Esophagus squamous epithelium (tissue), 4 donors: Measurements from ENCODE around the gene ERC2.

Source experiments
- POLR2A ChIP-seq, 4 donors: fragments of 450-650 bp; IDR thresholded peaks; one replicate each; pipeline ENCODE4 v1.6.1; 2017; ENCODE audit warnings: antibody characterized with exemption in 4 of 4, mild to moderate bottlenecking in 4 of 4, moderate library complexity in 3 of 4
- TF ChIP-seq, protein P1 (sequence below), 6 experiments: fragments of 450-650 bp in 4 of 6; fragments of 200-600 bp in 2 of 6; sonication (generic) in 2 of 6; IDR thresholded peaks; one replicate each; pipeline ENCODE4 v1.5.1; 2016 to 2019; ENCODE audit warnings: antibody characterized with exemption in 6 of 6, mild to moderate bottlenecking in 4 of 6, moderate library complexity in 4 of 6

- no peak for TF ChIP-seq POLR2A (IDR thresholded peaks at IDR 0.05)
- TF ChIP-seq, protein P1, sequence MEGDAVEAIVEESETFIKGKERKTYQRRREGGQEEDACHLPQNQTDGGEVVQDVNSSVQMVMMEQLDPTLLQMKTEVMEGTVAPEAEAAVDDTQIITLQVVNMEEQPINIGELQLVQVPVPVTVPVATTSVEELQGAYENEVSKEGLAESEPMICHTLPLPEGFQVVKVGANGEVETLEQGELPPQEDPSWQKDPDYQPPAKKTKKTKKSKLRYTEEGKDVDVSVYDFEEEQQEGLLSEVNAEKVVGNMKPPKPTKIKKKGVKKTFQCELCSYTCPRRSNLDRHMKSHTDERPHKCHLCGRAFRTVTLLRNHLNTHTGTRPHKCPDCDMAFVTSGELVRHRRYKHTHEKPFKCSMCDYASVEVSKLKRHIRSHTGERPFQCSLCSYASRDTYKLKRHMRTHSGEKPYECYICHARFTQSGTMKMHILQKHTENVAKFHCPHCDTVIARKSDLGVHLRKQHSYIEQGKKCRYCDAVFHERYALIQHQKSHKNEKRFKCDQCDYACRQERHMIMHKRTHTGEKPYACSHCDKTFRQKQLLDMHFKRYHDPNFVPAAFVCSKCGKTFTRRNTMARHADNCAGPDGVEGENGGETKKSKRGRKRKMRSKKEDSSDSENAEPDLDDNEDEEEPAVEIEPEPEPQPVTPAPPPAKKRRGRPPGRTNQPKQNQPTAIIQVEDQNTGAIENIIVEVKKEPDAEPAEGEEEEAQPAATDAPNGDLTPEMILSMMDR (IDR thresholded peaks at IDR 0.05), result no peak
Measured at GRCh38 chr3:55882006-55882405, 586.3 kb downstream of the ERC2 start.
